Panc1 (cell line): ENCODE data around the gene RGS3. TPM values are rescaled to one million over a fixed set of nuclear protein-coding genes. Genes with fewer than 3 reads are reported as not detected.

Experiments
- ATAC-seq: fragments of 200-7000 bp; cut with Tn5 transposase; 2 replicates; pipeline ENCODE4 v1.9.1; 2020; ENCODE audit warnings: mild to moderate bottlenecking, moderate library complexity
- BruUV-seq: library from RNA; stranded (reverse); fragments of 400-500 nt; replicated peaks from 2 replicates; lab custom pipeline; 2021; lab: Mats Ljungman, UMichigan
- CTCF ChIA-PET: fragments of 300-600 bp; sonication (Branson Sonifier 250); formaldehyde crosslinking; loops from one replicate; lab custom pipeline; 2022; ENCODE audit warnings: antibody characterized with exemption; lab: Charles Lee
- POLR2A ChIA-PET: fragments of 300-600 bp; sonication (Branson Sonifier 250); formaldehyde crosslinking; loops from one replicate; lab custom pipeline; 2022; ENCODE audit warnings: antibody characterized with exemption; lab: Charles Lee
- DNase-seq: peaks from one replicate; pipeline ENCODE4 v3.0.0-alpha.2; 2010; ENCODE audit warnings: low read depth, low spot score
- H3K27ac ChIP-seq: 2 replicates; pipeline ENCODE4 v1.5.1; 2011; ENCODE audit warnings: mild to moderate bottlenecking, low read length, inconsistent platforms
- H3K27me3 ChIP-seq: fragments of 200-500 bp; sonication (Bioruptor generic); 2 replicates; pipeline ENCODE4 v1.6.0; 2014; ENCODE audit warnings: low read length, inconsistent platforms; ENCODE audit not compliant: control insufficient read depth, insufficient read depth
- H3K36me3 ChIP-seq: fragments of 200-500 bp; sonication (Bioruptor generic); 2 replicates; pipeline ENCODE4 v1.5.1; 2014; ENCODE audit warnings: inconsistent platforms, mild to moderate bottlenecking, low read length, moderate library complexity; ENCODE audit not compliant: control insufficient read depth, insufficient read depth
- H3K4me1 ChIP-seq: 2 replicates; pipeline ENCODE4 v1.5.1; 2011; ENCODE audit warnings: inconsistent platforms, mild to moderate bottlenecking, low read length, moderate library complexity; ENCODE audit not compliant: control insufficient read depth, insufficient read depth
- H3K4me3 ChIP-seq, 2 experiments: 2 replicates each; pipeline ENCODE4 v1.5.1; 2011 to 2012; ENCODE audit warnings: low read depth in 2 of 2, low read length in 2 of 2, mild to moderate bottlenecking in 2 of 2, inconsistent platforms in 1 of 2, moderate library complexity in 1 of 2
- H3K9me3 ChIP-seq: fragments of 200-500 bp; sonication (Bioruptor generic); 2 replicates; pipeline ENCODE4 v1.5.1; 2014; ENCODE audit warnings: low read depth, mild to moderate bottlenecking, inconsistent platforms, low read length, moderate library complexity; ENCODE audit not compliant: control insufficient read depth, insufficient read depth
- POLR2AphosphoS5 ChIP-seq: IDR thresholded peaks from 2 replicates; pipeline ENCODE4 v1.6.1; 2012; ENCODE audit warnings: mild to moderate bottlenecking, low read depth, low read length, moderate library complexity
- SIN3A ChIP-seq: IDR thresholded peaks from 2 replicates; pipeline ENCODE4 v1.6.1; 2012; ENCODE audit warnings: low read depth, mild to moderate bottlenecking, low read length, moderate library complexity, borderline replicate concordance; ENCODE audit not compliant: insufficient read depth
- TCF7L2 ChIP-seq: IDR thresholded peaks from 2 replicates; pipeline ENCODE4 v1.6.1; 2011; ENCODE audit warnings: mild to moderate bottlenecking, low read depth, low read length, inconsistent platforms
- in situ Hi-C: cut with HindIII; loops from 2 replicates; pipeline ENCODE4 v1.10.0; 2016; ENCODE audit warnings: low sequenced_read_pairs, low pct_unique_long_range_greater_than_20kb
- intact Hi-C: fragments of 100-400 bp; cut with micrococcal nuclease; formaldehyde crosslinking; loops from one replicate; pipeline ENCODE4 v1.10.0; 2022; ENCODE audit not compliant: unreplicated experiment
- total RNA-seq: library from RNA; stranded (reverse); gene quantifications from one replicate; pipeline ENCODE4 v1.2.1, GENCODE V29; 2021; ENCODE audit not compliant: unreplicated experiment
- TF ChIP-seq, protein P1 (sequence below), 2 experiments: IDR thresholded peaks; 2 replicates each; pipeline ENCODE4 v1.6.1; 2011 to 2012; ENCODE audit warnings: low read depth in 2 of 2, control low read depth in 1 of 2, low read length in 1 of 2, mild to moderate bottlenecking in 1 of 2, moderate library complexity in 1 of 2; ENCODE audit not compliant: insufficient read depth in 1 of 2
- TF ChIP-seq, protein P2 (sequence below): fragments of 450-650 bp; IDR thresholded peaks from 2 replicates; pipeline ENCODE4 v1.5.1; 2017; ENCODE audit warnings: mild to moderate bottlenecking

RGS3 gene
- total RNA-seq, 1 experiment from 2014 or later = 15.1 TPM

DNA sequence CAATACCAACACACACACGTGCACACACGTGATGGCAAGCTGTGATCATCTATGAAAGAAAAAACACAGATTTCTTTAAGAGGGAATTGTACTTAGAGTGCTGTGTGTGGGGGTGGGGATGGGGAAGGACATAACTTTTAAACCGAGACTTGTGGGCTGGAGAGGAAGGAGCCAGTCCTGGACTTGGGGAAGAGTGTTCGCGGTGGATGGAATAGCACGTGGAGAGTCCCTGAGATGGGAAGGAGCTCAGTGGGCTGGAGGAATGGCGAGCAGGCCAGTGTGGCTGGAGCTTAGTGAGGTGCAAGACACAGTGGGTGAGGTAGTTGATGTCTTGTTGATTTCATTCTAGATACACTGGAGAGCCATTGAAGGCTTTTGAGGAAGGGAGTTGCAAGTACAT is 78.5 kb downstream of the RGS3 start:
- Histone ChIP-seq H3K4me3 (no peak overlapping the region), H3K36me3 (no peaks in the 10 kb centered on the region), H3K27me3 (no peaks in the 10 kb centered on the region), H3K4me1 (no peaks in the 10 kb centered on the region), H3K9me3 (no peaks in the 10 kb centered on the region), H3K27ac (no peak overlapping the region)
- TF ChIP-seq, protein P1, sequence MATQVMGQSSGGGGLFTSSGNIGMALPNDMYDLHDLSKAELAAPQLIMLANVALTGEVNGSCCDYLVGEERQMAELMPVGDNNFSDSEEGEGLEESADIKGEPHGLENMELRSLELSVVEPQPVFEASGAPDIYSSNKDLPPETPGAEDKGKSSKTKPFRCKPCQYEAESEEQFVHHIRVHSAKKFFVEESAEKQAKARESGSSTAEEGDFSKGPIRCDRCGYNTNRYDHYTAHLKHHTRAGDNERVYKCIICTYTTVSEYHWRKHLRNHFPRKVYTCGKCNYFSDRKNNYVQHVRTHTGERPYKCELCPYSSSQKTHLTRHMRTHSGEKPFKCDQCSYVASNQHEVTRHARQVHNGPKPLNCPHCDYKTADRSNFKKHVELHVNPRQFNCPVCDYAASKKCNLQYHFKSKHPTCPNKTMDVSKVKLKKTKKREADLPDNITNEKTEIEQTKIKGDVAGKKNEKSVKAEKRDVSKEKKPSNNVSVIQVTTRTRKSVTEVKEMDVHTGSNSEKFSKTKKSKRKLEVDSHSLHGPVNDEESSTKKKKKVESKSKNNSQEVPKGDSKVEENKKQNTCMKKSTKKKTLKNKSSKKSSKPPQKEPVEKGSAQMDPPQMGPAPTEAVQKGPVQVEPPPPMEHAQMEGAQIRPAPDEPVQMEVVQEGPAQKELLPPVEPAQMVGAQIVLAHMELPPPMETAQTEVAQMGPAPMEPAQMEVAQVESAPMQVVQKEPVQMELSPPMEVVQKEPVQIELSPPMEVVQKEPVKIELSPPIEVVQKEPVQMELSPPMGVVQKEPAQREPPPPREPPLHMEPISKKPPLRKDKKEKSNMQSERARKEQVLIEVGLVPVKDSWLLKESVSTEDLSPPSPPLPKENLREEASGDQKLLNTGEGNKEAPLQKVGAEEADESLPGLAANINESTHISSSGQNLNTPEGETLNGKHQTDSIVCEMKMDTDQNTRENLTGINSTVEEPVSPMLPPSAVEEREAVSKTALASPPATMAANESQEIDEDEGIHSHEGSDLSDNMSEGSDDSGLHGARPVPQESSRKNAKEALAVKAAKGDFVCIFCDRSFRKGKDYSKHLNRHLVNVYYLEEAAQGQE (IDR thresholded peaks at IDR 0.05; ENCODE audit: insufficient read depth in 1 of 2, low read depth in 2 of 2, low read length in 1 of 2) = no peak
- TF ChIP-seq TCF7L2 (no peak), SIN3A (no peak), POLR2AphosphoS5 (no peak)
- TF ChIP-seq, protein P2, sequence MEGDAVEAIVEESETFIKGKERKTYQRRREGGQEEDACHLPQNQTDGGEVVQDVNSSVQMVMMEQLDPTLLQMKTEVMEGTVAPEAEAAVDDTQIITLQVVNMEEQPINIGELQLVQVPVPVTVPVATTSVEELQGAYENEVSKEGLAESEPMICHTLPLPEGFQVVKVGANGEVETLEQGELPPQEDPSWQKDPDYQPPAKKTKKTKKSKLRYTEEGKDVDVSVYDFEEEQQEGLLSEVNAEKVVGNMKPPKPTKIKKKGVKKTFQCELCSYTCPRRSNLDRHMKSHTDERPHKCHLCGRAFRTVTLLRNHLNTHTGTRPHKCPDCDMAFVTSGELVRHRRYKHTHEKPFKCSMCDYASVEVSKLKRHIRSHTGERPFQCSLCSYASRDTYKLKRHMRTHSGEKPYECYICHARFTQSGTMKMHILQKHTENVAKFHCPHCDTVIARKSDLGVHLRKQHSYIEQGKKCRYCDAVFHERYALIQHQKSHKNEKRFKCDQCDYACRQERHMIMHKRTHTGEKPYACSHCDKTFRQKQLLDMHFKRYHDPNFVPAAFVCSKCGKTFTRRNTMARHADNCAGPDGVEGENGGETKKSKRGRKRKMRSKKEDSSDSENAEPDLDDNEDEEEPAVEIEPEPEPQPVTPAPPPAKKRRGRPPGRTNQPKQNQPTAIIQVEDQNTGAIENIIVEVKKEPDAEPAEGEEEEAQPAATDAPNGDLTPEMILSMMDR = no peak
- CTCF ChIA-PET = no interaction called here
- DNase-seq = no peak
- no TSS peak for BruUV-seq
- POLR2A ChIA-PET = no interaction called here
- ATAC-seq = no peak
- in situ Hi-C loops = no loop called here
- intact Hi-C loops = no loop called here

DNA sequence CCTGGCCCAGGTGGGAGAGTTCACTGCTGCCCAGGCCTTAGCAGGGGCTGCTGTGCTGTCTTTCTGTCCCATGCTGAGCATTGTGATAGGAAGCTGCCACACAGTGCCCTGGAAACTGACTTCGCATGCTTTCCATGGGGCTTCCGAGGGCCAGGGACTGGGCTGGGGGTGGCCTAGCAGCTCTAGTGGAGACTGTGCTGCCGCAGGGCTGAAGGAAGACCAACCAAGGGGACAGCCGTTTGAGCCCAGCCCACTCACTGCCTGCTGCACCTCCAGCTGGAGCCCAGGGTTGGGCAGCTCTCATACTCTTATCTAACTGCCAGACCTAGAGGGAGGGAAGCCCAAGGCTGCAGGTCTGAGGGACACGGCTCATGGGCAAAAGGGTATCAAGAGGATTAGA is 79.2 kb downstream of the RGS3 start:
- DNase-seq (no peak), ATAC-seq (no peak)
- TF ChIP-seq, protein P2 = no peak
- no peak for TF ChIP-seq TCF7L2
- TF ChIP-seq, protein P1 (IDR thresholded peaks at IDR 0.05; ENCODE audit: insufficient read depth in 1 of 2, low read depth in 2 of 2, low read length in 1 of 2) = no peak
- TF ChIP-seq SIN3A = no peak
- TF ChIP-seq POLR2AphosphoS5 = no peak
- Histone ChIP-seq H3K9me3 (no peaks in the 10 kb centered on the region), H3K27ac (no peak overlapping the region), H3K27me3 (no peaks in the 10 kb centered on the region), H3K4me1 (no peaks in the 10 kb centered on the region), H3K4me3 (no peak overlapping the region), H3K36me3 (no peaks in the 10 kb centered on the region)
- POLR2A ChIA-PET = no interaction called here
- intact Hi-C loops = no loop called here
- no TSS peak for BruUV-seq
- in situ Hi-C loops = no loop called here
- CTCF ChIA-PET = no interaction called here
